Caco-2 (cell line): Measurements from ENCODE around the gene LCE3C. TPM values are rescaled to one million over a fixed set of nuclear protein-coding genes. Genes with fewer than 3 reads are reported as not detected.

ENCODE experiments used
- BruUV-seq: library from RNA; stranded (reverse); fragments of 400-500 nt; replicated peaks from 2 replicates; lab custom pipeline; 2021; lab: Mats Ljungman, UMichigan
- CTCF ChIA-PET: fragments of 300-600 bp; sonication (Branson Sonifier 250); formaldehyde crosslinking; loops from one replicate; lab custom pipeline; 2022; ENCODE audit warnings: antibody characterized with exemption; lab: Charles Lee
- POLR2A ChIA-PET: fragments of 300-600 bp; sonication (Branson Sonifier 250); formaldehyde crosslinking; loops from one replicate; lab custom pipeline; 2022; ENCODE audit warnings: antibody characterized with exemption; lab: Charles Lee
- DNase-seq, 2 experiments: peaks; one replicate each; pipeline versions ENCODE4 v3.0.0 to v3.0.0-alpha.2; 2020 to 2022
- H3K27me3 ChIP-seq: replicated peaks from 2 replicates; pipeline ENCODE4 v1.6.0; 2011; ENCODE audit warnings: low read length; ENCODE audit not compliant: control insufficient read depth, insufficient read depth
- H3K36me3 ChIP-seq: 2 replicates; pipeline ENCODE4 v1.5.1; 2011; ENCODE audit warnings: low read length; ENCODE audit not compliant: control insufficient read depth, insufficient read depth
- H3K4me1 ChIP-seq: fragments of 250-450 bp; sonication (Bioruptor Pico); 2 replicates; pipeline ENCODE4 v1.5.1; 2020; ENCODE audit warnings: mild to moderate bottlenecking
- H3K4me3 ChIP-seq: 2 replicates; pipeline ENCODE4 v1.5.1; 2011; ENCODE audit warnings: low read depth, mild to moderate bottlenecking, control low read depth, low read length
- H3K9me3 ChIP-seq: fragments of 250-450 bp; sonication (Bioruptor Pico); 2 replicates; pipeline ENCODE4 v1.5.1; 2020; ENCODE audit warnings: mild to moderate bottlenecking, moderate library complexity
- H3K27ac Mint-ChIP-seq: one replicate; pipeline ENCODE4 v1.8.0; 2022; ENCODE audit warnings: mixed read lengths; ENCODE audit not compliant: unreplicated experiment
- H3K27me3 Mint-ChIP-seq: one replicate; pipeline ENCODE4 v1.8.0; 2022; ENCODE audit warnings: mixed read lengths; ENCODE audit not compliant: insufficient read depth, unreplicated experiment
- H3K36me3 Mint-ChIP-seq: one replicate; pipeline ENCODE4 v1.8.0; 2022; ENCODE audit warnings: mild to moderate bottlenecking, mixed read lengths; ENCODE audit not compliant: insufficient read depth, unreplicated experiment
- H3K4me1 Mint-ChIP-seq: one replicate; pipeline ENCODE4 v1.8.0; 2022; ENCODE audit warnings: low read depth, mixed read lengths; ENCODE audit not compliant: unreplicated experiment
- H3K4me3 Mint-ChIP-seq: one replicate; pipeline ENCODE4 v1.8.0; 2022; ENCODE audit warnings: mild to moderate bottlenecking, moderate library complexity, mixed read lengths; ENCODE audit not compliant: unreplicated experiment
- H3K9me3 Mint-ChIP-seq: one replicate; pipeline ENCODE4 v1.8.0; 2022; ENCODE audit warnings: mixed read lengths; ENCODE audit not compliant: unreplicated experiment
- intact Hi-C: fragments of 100-400 bp; cut with micrococcal nuclease; formaldehyde crosslinking; loops from one replicate; pipeline ENCODE4 v1.10.0; 2022; ENCODE audit not compliant: unreplicated experiment
- total RNA-seq: library from RNA; stranded (reverse); gene quantifications from 2 replicates; pipeline ENCODE4 v1.2.3, GENCODE V29; 2022
- TF ChIP-seq, protein P1 (sequence below), 2 experiments: fragments of 200-600 bp in 1 of 2; IDR thresholded peaks; 1 replicate in 1 of 2; 2 replicates in 1 of 2; pipeline versions ENCODE4 v1.5.1 to v1.8.0; 2011 to 2022; ENCODE audit warnings: antibody characterized with exemption in 1 of 2, control low read depth in 1 of 2, inconsistent platforms in 1 of 2, low read depth in 1 of 2, low read length in 1 of 2, mild to moderate bottlenecking in 1 of 2, moderate library complexity in 1 of 2; ENCODE audit not compliant: insufficient read depth in 1 of 2, severe bottlenecking in 1 of 2, unreplicated experiment in 1 of 2

LCE3C gene
- total RNA-seq, 1 experiment from 2014 or later, result not detected

DNA sequence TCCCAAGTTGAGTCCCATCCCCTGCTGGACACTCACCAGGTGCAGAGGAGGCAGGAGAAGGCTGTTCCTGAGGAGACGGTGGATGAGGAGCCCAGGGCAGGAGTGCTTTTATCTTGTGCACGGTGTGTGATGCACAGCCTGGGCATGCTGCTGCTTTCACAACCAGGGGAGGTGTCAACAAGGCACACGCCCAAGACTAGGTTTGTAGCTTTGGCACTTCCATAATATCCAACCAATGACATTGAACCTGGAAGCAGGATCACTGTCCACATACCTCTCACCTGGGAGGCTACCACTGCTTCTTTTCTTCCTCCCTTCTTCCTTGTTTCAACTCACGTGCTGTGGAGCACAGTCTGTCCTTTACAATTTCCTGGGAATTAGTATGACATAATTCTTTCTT is 19.6 kb upstream of the LCE3C start, which contains the start of gene LCE3D:
Gene LCE3D (minus strand): TSS at position 84 of the 400 bp plus-strand sequence. CDS start 580 bp downstream, outside the sequence.
- no peaks in the 10 kb centered on the region for H3K4me1 Mint-ChIP-seq
- no peak within 1 kb of the TSS for H3K4me3 ChIP-seq
- intact Hi-C loops, result no loop called here
- H3K9me3 ChIP-seq, result no peaks in the 10 kb centered on the region
- no peak for DNase-seq
- no peak within 1 kb of the TSS for H3K4me3 Mint-ChIP-seq
- no peaks in the 10 kb centered on the region for H3K9me3 Mint-ChIP-seq
- POLR2A ChIA-PET, result no interaction called here
- peaks cover 8% of the 10 kb centered on the region for H3K27me3 Mint-ChIP-seq
- TF ChIP-seq, protein P1, sequence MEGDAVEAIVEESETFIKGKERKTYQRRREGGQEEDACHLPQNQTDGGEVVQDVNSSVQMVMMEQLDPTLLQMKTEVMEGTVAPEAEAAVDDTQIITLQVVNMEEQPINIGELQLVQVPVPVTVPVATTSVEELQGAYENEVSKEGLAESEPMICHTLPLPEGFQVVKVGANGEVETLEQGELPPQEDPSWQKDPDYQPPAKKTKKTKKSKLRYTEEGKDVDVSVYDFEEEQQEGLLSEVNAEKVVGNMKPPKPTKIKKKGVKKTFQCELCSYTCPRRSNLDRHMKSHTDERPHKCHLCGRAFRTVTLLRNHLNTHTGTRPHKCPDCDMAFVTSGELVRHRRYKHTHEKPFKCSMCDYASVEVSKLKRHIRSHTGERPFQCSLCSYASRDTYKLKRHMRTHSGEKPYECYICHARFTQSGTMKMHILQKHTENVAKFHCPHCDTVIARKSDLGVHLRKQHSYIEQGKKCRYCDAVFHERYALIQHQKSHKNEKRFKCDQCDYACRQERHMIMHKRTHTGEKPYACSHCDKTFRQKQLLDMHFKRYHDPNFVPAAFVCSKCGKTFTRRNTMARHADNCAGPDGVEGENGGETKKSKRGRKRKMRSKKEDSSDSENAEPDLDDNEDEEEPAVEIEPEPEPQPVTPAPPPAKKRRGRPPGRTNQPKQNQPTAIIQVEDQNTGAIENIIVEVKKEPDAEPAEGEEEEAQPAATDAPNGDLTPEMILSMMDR (IDR thresholded peaks at IDR 0.05; ENCODE audit: insufficient read depth in 1 of 2, low read depth in 1 of 2, low read length in 1 of 2, severe bottlenecking in 1 of 2, unreplicated experiment in 1 of 2), result no peak
- no peaks in the 10 kb centered on the region for H3K36me3 Mint-ChIP-seq
- CTCF ChIA-PET, result no interaction called here
- no peak within 1 kb of the TSS for H3K27ac Mint-ChIP-seq
- H3K36me3 ChIP-seq, result no peaks in the 10 kb centered on the region
- no peaks in the 10 kb centered on the region for H3K4me1 ChIP-seq
- no TSS peak for BruUV-seq
- no peaks in the 10 kb centered on the region for H3K27me3 ChIP-seq

DNA sequence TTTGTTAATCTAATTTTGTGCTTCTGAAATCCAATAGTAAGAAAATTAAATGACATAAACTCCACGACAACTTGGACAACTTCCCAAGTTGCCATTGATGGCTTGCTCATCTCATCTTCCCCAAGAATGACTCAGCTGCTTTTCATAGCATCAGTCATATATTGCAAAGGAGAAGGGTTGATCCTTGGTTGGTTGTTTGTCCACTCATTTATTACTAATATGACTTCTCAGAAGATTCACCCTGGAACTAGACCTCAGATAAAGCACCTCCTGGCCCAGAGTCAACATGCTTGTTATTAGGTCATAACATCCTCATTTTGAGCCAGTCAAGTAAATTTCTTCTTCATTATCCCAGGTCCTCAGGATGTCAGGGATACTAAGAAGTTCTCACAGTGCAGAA is 17.4 kb upstream of the LCE3C start:
- Mint-ChIP-seq H3K9me3 (no peaks in the 10 kb centered on the region), H3K27me3 (peaks cover 8% of the 10 kb centered on the region), H3K36me3 (no peaks in the 10 kb centered on the region), H3K27ac (no peak overlapping the region), H3K4me3 (no peak overlapping the region), H3K4me1 (no peaks in the 10 kb centered on the region)
- Histone ChIP-seq H3K27me3 (no peaks in the 10 kb centered on the region), H3K9me3 (no peaks in the 10 kb centered on the region), H3K4me1 (no peaks in the 10 kb centered on the region), H3K36me3 (no peaks in the 10 kb centered on the region), H3K4me3 (no peak overlapping the region)
- TF ChIP-seq, protein P1 (IDR thresholded peaks at IDR 0.05; ENCODE audit: insufficient read depth in 1 of 2, low read depth in 1 of 2, low read length in 1 of 2, severe bottlenecking in 1 of 2, unreplicated experiment in 1 of 2), result no peak
- BruUV-seq, result no TSS peak
- CTCF ChIA-PET, result no interaction called here
- POLR2A ChIA-PET, result no interaction called here
- DNase-seq, result no peak
- intact Hi-C loops, result no loop called here

DNA sequence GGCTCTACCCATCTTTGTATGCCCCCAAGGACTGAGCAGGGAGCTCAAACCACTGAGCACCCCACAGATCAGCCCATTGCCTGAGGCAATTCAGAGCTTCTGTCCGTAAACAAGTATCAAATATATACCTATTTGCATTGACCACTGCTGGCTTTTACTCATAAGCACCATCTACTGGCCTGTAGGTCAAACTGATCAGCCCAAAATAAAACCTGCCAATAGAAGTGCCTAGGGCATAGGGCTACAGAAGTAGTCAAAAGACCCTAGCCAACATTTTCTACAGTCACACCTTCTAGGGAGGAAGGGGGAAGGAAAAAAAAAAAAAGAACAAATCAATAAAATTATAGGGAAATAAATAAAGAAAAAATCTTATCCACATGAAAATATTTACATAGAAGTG is 14.4 kb upstream of the LCE3C start:
- no peak for DNase-seq
- H3K36me3 ChIP-seq, result no peaks in the 10 kb centered on the region
- Mint-ChIP-seq H3K36me3 (no peaks in the 10 kb centered on the region), H3K4me1 (no peaks in the 10 kb centered on the region), H3K27ac (no peak overlapping the region), H3K27me3 (peaks cover 1% of the 10 kb centered on the region), H3K9me3 (no peaks in the 10 kb centered on the region), H3K4me3 (no peak overlapping the region)
- TF ChIP-seq, protein P1 (IDR thresholded peaks at IDR 0.05; ENCODE audit: insufficient read depth in 1 of 2, low read depth in 1 of 2, low read length in 1 of 2, severe bottlenecking in 1 of 2, unreplicated experiment in 1 of 2), result no peak
- H3K4me3 ChIP-seq, result no peak overlapping the region
- no peaks in the 10 kb centered on the region for H3K4me1 ChIP-seq
- no TSS peak for BruUV-seq
- CTCF ChIA-PET, result interaction anchor here (0.6 kb wide), 1 partner anchor 171 kb away, joined by 5 read pairs; the partner anchor contains the start of gene CRNN
- H3K27me3 ChIP-seq, result no peaks in the 10 kb centered on the region
- no peaks in the 10 kb centered on the region for H3K9me3 ChIP-seq
- POLR2A ChIA-PET, result no interaction called here
- intact Hi-C loops, result no loop called here
